Measurements from ENCODE around the gene EHBP1L1.

Gene EHBP1L1

GRCh38 chr11:65622011-65622410, 46.2 kb downstream of the EHBP1L1 start:
- H3K9ac ChIP-seq (ENCODE audit: low read depth, low read length): no peak overlapping the region
- H3K36me3 ChIP-seq (ENCODE audit: insufficient read depth, low read length): peaks cover 22% of the 10 kb centered on the region
- no peaks in the 10 kb centered on the region for H3K4me1 ChIP-seq (ENCODE audit: insufficient read depth, low read length)

GRCh38 chr11:65623177-65623576, 47.3 kb downstream of the EHBP1L1 start:
- Histone ChIP-seq H3K36me3 (ENCODE audit: insufficient read depth, low read length) (peaks cover 21% of the 10 kb centered on the region), H3K9me3 (ENCODE audit: control insufficient read depth, insufficient read depth, low read length) (no peaks in the 10 kb centered on the region), H3K4me1 (ENCODE audit: insufficient read depth, low read length) (no peaks in the 10 kb centered on the region), H3K9ac (ENCODE audit: low read depth, low read length) (no peak overlapping the region)

More at GRCh38 chr11:65622011-65622410, 46.2 kb downstream of the EHBP1L1 start:
- H3K9me3 ChIP-seq (ENCODE audit: control insufficient read depth, insufficient read depth, low read length): no peaks in the 10 kb centered on the region

- no peak overlapping the region for H3K9ac ChIP-seq (ENCODE audit: low read depth, low read length)
- H3K9me3 ChIP-seq (ENCODE audit: control insufficient read depth, insufficient read depth, low read length): no peaks in the 10 kb centered on the region
- no peaks in the 10 kb centered on the region for H3K4me1 ChIP-seq (ENCODE audit: insufficient read depth, low read length)
- H3K36me3 ChIP-seq (ENCODE audit: insufficient read depth, low read length): peaks cover 21% of the 10 kb centered on the region
These were observed 48.2 kb downstream of the EHBP1L1 start for GRCh38 chr11:65623852-65624616.

- Histone ChIP-seq H3K4me1 (ENCODE audit: insufficient read depth, low read length) (no peaks in the 10 kb centered on the region), H3K9ac (ENCODE audit: low read depth, low read length) (no peak overlapping the region), H3K36me3 (ENCODE audit: insufficient read depth, low read length) (peaks cover 26% of the 10 kb centered on the region), H3K9me3 (ENCODE audit: control insufficient read depth, insufficient read depth, low read length) (no peaks in the 10 kb centered on the region)
These were observed 49.2 kb downstream of the EHBP1L1 start for GRCh38 chr11:65624931-65625627.

GRCh38 chr11:65625628-65626342, 49.9 kb downstream of the EHBP1L1 start:
- no peaks in the 10 kb centered on the region for H3K9me3 ChIP-seq (ENCODE audit: control insufficient read depth, insufficient read depth, low read length)
- H3K4me1 ChIP-seq (ENCODE audit: insufficient read depth, low read length): no peaks in the 10 kb centered on the region
- H3K9ac ChIP-seq (ENCODE audit: low read depth, low read length): no peak overlapping the region
- H3K36me3 ChIP-seq (ENCODE audit: insufficient read depth, low read length): peaks cover 26% of the 10 kb centered on the region

GRCh38 chr11:65627202-65627601, 51.3 kb downstream of the EHBP1L1 start:
- H3K9me3 ChIP-seq (ENCODE audit: control insufficient read depth, insufficient read depth, low read length): no peaks in the 10 kb centered on the region
- H3K9ac ChIP-seq (ENCODE audit: low read depth, low read length): no peak overlapping the region
- H3K4me1 ChIP-seq (ENCODE audit: insufficient read depth, low read length): no peaks in the 10 kb centered on the region
- H3K36me3 ChIP-seq (ENCODE audit: insufficient read depth, low read length): peaks cover 20% of the 10 kb centered on the region

GRCh38 chr11:65629579-65629978, 53.7 kb downstream of the EHBP1L1 start:
- H3K9me3 ChIP-seq (ENCODE audit: control insufficient read depth, insufficient read depth, low read length): no peaks in the 10 kb centered on the region
- no peak overlapping the region for H3K9ac ChIP-seq (ENCODE audit: low read depth, low read length)
- peaks cover 23% of the 10 kb centered on the region for H3K36me3 ChIP-seq (ENCODE audit: insufficient read depth, low read length)
- no peaks in the 10 kb centered on the region for H3K4me1 ChIP-seq (ENCODE audit: insufficient read depth, low read length)

- H3K4me1 ChIP-seq (ENCODE audit: insufficient read depth, low read length): no peaks in the 10 kb centered on the region
- peaks cover 29% of the 10 kb centered on the region for H3K36me3 ChIP-seq (ENCODE audit: insufficient read depth, low read length)
- H3K9me3 ChIP-seq (ENCODE audit: control insufficient read depth, insufficient read depth, low read length): no peaks in the 10 kb centered on the region
- no peak overlapping the region for H3K9ac ChIP-seq (ENCODE audit: low read depth, low read length)
These were observed 54.4 kb downstream of the EHBP1L1 start for GRCh38 chr11:65630215-65630614.

GRCh38 chr11:65633390-65634108, 57.7 kb downstream of the EHBP1L1 start:
- Histone ChIP-seq H3K36me3 (ENCODE audit: insufficient read depth, low read length) (peaks cover 18% of the 10 kb centered on the region; the same call in 1 of the 2 replicates), H3K9ac (ENCODE audit: low read depth, low read length) (no peak overlapping the region), H3K4me1 (ENCODE audit: insufficient read depth, low read length) (peaks cover 9% of the 10 kb centered on the region; the same call in 1 of the 2 replicates), H3K9me3 (ENCODE audit: control insufficient read depth, insufficient read depth, low read length) (no peaks in the 10 kb centered on the region)

- H3K36me3 ChIP-seq (ENCODE audit: insufficient read depth, low read length): peaks cover 18% of the 10 kb centered on the region; the same call in 1 of the 2 replicates
- no peaks in the 10 kb centered on the region for H3K9me3 ChIP-seq (ENCODE audit: control insufficient read depth, insufficient read depth, low read length)
- H3K9ac ChIP-seq (ENCODE audit: low read depth, low read length): no peak overlapping the region
- H3K4me1 ChIP-seq (ENCODE audit: insufficient read depth, low read length): peaks cover 12% of the 10 kb centered on the region
These were observed 58.2 kb downstream of the EHBP1L1 start for GRCh38 chr11:65634109-65634436.

- Histone ChIP-seq H3K4me1 (ENCODE audit: insufficient read depth, low read length) (peaks cover 12% of the 10 kb centered on the region), H3K9ac (ENCODE audit: low read depth, low read length) (no peak overlapping the region), H3K36me3 (ENCODE audit: insufficient read depth, low read length) (peaks cover 15% of the 10 kb centered on the region; the same call in 1 of the 2 replicates), H3K9me3 (ENCODE audit: control insufficient read depth, insufficient read depth, low read length) (no peaks in the 10 kb centered on the region)
These were observed 58.6 kb downstream of the EHBP1L1 start for GRCh38 chr11:65634440-65634839.

GRCh38 chr11:65634905-65635731, 59.3 kb downstream of the EHBP1L1 start:
- H3K9ac ChIP-seq (ENCODE audit: low read depth, low read length): no peak overlapping the region
- H3K9me3 ChIP-seq (ENCODE audit: control insufficient read depth, insufficient read depth, low read length): no peaks in the 10 kb centered on the region
- peaks cover 14% of the 10 kb centered on the region; the same call in 1 of the 2 replicates for H3K36me3 ChIP-seq (ENCODE audit: insufficient read depth, low read length)
- peaks cover 12% of the 10 kb centered on the region for H3K4me1 ChIP-seq (ENCODE audit: insufficient read depth, low read length)
